ENCODE data around the gene CLCN5.

The CLCN5 gene

GRCh38 chrX:49901048-49901447, 21.3 kb upstream of the CLCN5 start:
- H3K4me3 ChIP-seq (ENCODE audit: low read length) = no peak overlapping the region
- no peaks in the 10 kb centered on the region for H3K36me3 ChIP-seq (ENCODE audit: control insufficient read depth, low read depth, low read length)
- H3K4me1 ChIP-seq (ENCODE audit: control insufficient read depth, low read depth, low read length) = peaks cover 5% of the 10 kb centered on the region
- peaks cover 11% of the 10 kb centered on the region for H3K9me3 ChIP-seq (ENCODE audit: control insufficient read depth, low read depth, low read length)
- no peak overlapping the region for H3K27ac ChIP-seq (ENCODE audit: low read length)
- no peaks in the 10 kb centered on the region for H3K27me3 ChIP-seq (ENCODE audit: control insufficient read depth, insufficient read depth, low read length)
- no peak overlapping the region for H3K9ac ChIP-seq (ENCODE audit: low read length)

DNA sequence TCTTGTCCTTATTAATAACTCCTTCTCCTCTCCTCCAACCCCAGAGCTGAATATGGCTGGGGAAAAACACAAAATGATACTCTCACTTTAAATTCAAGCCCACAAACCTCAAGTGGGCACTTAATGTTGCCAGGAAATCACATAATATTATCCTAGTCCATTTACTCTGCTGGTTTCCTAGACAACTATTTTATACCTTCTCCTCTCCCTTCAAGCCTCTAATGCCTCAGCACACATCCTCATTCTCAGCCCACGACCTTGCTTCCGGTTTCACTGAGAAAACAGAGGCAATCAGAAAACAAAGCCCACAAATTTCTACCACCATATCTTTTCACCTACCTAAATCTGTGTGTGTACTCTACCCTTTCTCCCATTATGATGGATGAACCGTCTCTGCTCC, 12.1 kb upstream of the CLCN5 start:
- H3K4me3 ChIP-seq (ENCODE audit: low read length) = no peak overlapping the region
- peaks cover 6% of the 10 kb centered on the region for H3K9me3 ChIP-seq (ENCODE audit: control insufficient read depth, low read depth, low read length)
- H3K36me3 ChIP-seq (ENCODE audit: control insufficient read depth, low read depth, low read length) = no peaks in the 10 kb centered on the region
- H3K27ac ChIP-seq (ENCODE audit: low read length) = no peak overlapping the region
- H3K4me1 ChIP-seq (ENCODE audit: control insufficient read depth, low read depth, low read length) = no peaks in the 10 kb centered on the region
- H3K27me3 ChIP-seq (ENCODE audit: control insufficient read depth, insufficient read depth, low read length) = no peaks in the 10 kb centered on the region
- H3K9ac ChIP-seq (ENCODE audit: low read length) = no peak overlapping the region

GRCh38 chrX:49912086-49912485, 10.3 kb upstream of the CLCN5 start:
- no peak overlapping the region for H3K4me3 ChIP-seq (ENCODE audit: low read length)
- no peaks in the 10 kb centered on the region for H3K27me3 ChIP-seq (ENCODE audit: control insufficient read depth, insufficient read depth, low read length)
- no peaks in the 10 kb centered on the region for H3K4me1 ChIP-seq (ENCODE audit: control insufficient read depth, low read depth, low read length)
- H3K27ac ChIP-seq (ENCODE audit: low read length) = no peak overlapping the region
- peaks cover 6% of the 10 kb centered on the region for H3K9me3 ChIP-seq (ENCODE audit: control insufficient read depth, low read depth, low read length)
- no peaks in the 10 kb centered on the region for H3K36me3 ChIP-seq (ENCODE audit: control insufficient read depth, low read depth, low read length)
- H3K9ac ChIP-seq (ENCODE audit: low read length) = no peak overlapping the region

DNA sequence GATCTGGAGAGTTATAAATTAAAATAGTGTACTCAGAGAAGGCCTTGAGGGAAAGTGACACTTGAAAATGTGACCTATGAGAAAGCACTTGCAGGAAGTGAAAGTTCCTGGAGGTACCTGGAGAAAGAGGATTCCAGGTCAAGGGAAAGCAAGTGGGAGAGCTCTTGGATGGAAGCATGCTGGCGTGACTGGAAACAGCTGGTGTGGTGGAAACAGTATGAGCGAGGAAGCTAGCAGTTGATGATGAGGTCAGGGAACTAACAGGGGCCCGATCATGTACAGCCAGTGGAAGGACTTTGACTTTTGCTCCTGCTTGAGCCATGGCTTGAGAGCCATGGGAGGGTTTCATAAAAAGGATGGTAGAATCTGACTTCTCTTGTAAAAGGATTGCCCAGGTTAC, 9.5 kb upstream of the CLCN5 start:
- peaks cover 6% of the 10 kb centered on the region for H3K9me3 ChIP-seq (ENCODE audit: control insufficient read depth, low read depth, low read length)
- H3K27ac ChIP-seq (ENCODE audit: low read length) = no peak overlapping the region
- no peaks in the 10 kb centered on the region for H3K4me1 ChIP-seq (ENCODE audit: control insufficient read depth, low read depth, low read length)
- no peaks in the 10 kb centered on the region for H3K36me3 ChIP-seq (ENCODE audit: control insufficient read depth, low read depth, low read length)
- H3K27me3 ChIP-seq (ENCODE audit: control insufficient read depth, insufficient read depth, low read length) = no peaks in the 10 kb centered on the region
- H3K9ac ChIP-seq (ENCODE audit: low read length) = no peak overlapping the region
- H3K4me3 ChIP-seq (ENCODE audit: low read length) = no peak overlapping the region

GRCh38 chrX:49915361-49916222, 6.8 kb upstream of the CLCN5 start:
- H3K36me3 ChIP-seq (ENCODE audit: control insufficient read depth, low read depth, low read length) = no peaks in the 10 kb centered on the region
- H3K4me1 ChIP-seq (ENCODE audit: control insufficient read depth, low read depth, low read length) = no peaks in the 10 kb centered on the region
- peaks cover 6% of the 10 kb centered on the region for H3K9me3 ChIP-seq (ENCODE audit: control insufficient read depth, low read depth, low read length)
- no peak overlapping the region for H3K9ac ChIP-seq (ENCODE audit: low read length)
- H3K27me3 ChIP-seq (ENCODE audit: control insufficient read depth, insufficient read depth, low read length) = no peaks in the 10 kb centered on the region
- no peak overlapping the region for H3K27ac ChIP-seq (ENCODE audit: low read length)
- H3K4me3 ChIP-seq (ENCODE audit: low read length) = no peak overlapping the region

DNA sequence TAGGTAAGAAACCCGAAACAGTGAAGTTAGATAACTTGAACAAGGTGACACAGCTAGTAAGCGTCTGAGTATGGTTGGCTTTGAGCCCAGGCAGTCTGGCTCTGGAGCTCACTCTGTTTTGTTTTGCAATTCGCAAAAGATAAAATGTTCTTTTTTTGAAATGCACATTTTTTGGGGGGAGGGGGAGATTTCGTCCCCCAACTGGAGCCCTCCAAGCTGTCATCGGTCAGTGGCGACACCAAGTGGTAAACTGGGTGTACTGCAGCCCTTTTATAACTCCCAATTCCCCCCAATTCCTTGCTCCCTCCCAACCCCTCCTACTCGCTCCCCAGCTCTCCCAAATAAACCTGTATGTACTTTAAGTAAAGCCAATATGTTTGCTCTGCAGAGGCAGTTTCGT, 2.8 kb upstream of the CLCN5 start:
- Histone ChIP-seq H3K27ac (ENCODE audit: low read length) (no peak overlapping the region), H3K9me3 (ENCODE audit: control insufficient read depth, low read depth, low read length) (peaks cover 4% of the 10 kb centered on the region), H3K9ac (ENCODE audit: low read length) (no peak overlapping the region), H3K4me1 (ENCODE audit: control insufficient read depth, low read depth, low read length) (peaks cover 8% of the 10 kb centered on the region), H3K4me3 (ENCODE audit: low read length) (no peak overlapping the region), H3K36me3 (ENCODE audit: control insufficient read depth, low read depth, low read length) (no peaks in the 10 kb centered on the region), H3K27me3 (ENCODE audit: control insufficient read depth, insufficient read depth, low read length) (peaks cover 16% of the 10 kb centered on the region)

DNA sequence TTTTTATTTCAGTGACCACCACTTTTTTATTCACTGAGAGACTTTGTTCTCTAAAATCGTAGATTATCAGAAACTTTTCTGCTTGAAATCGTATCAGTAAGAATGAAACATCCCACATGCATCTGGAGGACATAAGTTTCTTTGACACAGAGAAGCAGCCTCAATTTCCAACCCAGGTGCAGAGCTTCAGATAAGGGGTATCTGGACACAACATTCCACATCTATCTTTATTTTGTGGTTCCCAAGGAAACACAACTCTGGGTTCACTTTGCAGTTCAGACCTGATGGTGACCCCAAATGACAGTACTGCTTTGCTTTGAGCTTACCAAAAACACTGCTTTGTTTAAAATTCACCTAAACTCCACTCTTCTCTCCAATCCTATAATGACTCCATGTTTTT, 1.3 kb upstream of the CLCN5 start:
- no peak overlapping the region for H3K27ac ChIP-seq (ENCODE audit: low read length)
- no peak overlapping the region for H3K4me3 ChIP-seq (ENCODE audit: low read length)
- H3K36me3 ChIP-seq (ENCODE audit: control insufficient read depth, low read depth, low read length) = no peaks in the 10 kb centered on the region
- peaks cover 16% of the 10 kb centered on the region for H3K27me3 ChIP-seq (ENCODE audit: control insufficient read depth, insufficient read depth, low read length)
- no peak overlapping the region for H3K9ac ChIP-seq (ENCODE audit: low read length)
- peaks cover 5% of the 10 kb centered on the region for H3K9me3 ChIP-seq (ENCODE audit: control insufficient read depth, low read depth, low read length)
- H3K4me1 ChIP-seq (ENCODE audit: control insufficient read depth, low read depth, low read length) = peaks cover 8% of the 10 kb centered on the region

- H3K27ac ChIP-seq (ENCODE audit: low read length) = no peak overlapping the region
- H3K36me3 ChIP-seq (ENCODE audit: control insufficient read depth, low read depth, low read length) = no peaks in the 10 kb centered on the region
- no peak overlapping the region for H3K9ac ChIP-seq (ENCODE audit: low read length)
- H3K9me3 ChIP-seq (ENCODE audit: control insufficient read depth, low read depth, low read length) = peaks cover 7% of the 10 kb centered on the region
- H3K4me3 ChIP-seq (ENCODE audit: low read length) = no peak overlapping the region
- H3K27me3 ChIP-seq (ENCODE audit: control insufficient read depth, insufficient read depth, low read length) = peaks cover 16% of the 10 kb centered on the region
- peaks cover 8% of the 10 kb centered on the region for H3K4me1 ChIP-seq (ENCODE audit: control insufficient read depth, low read depth, low read length)
Measured at GRCh38 chrX:49925176-49925575, 2.8 kb downstream of the CLCN5 start.

DNA sequence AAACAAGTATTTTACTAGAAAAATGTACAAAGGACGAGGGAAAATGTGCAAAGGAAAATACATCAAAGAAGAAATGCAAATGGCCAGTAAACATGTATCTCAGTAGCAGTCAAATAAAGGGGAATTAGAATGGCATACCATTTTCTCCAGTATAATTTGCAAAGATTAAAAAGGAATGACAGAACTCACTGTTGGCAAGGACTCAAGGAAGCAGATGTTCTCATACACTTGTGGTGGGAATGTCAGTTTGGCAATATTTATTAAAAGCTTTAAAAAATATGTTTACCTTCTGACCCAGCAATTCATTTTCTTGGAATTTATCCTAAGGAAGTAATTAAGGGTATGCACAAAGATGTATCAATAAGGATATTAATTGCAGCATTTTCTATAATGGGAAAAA, 7.6 kb downstream of the CLCN5 start:
- Histone ChIP-seq H3K4me3 (ENCODE audit: low read length) (no peak overlapping the region), H3K27me3 (ENCODE audit: control insufficient read depth, insufficient read depth, low read length) (no peaks in the 10 kb centered on the region), H3K4me1 (ENCODE audit: control insufficient read depth, low read depth, low read length) (no peaks in the 10 kb centered on the region), H3K27ac (ENCODE audit: low read length) (no peak overlapping the region), H3K36me3 (ENCODE audit: control insufficient read depth, low read depth, low read length) (no peaks in the 10 kb centered on the region), H3K9me3 (ENCODE audit: control insufficient read depth, low read depth, low read length) (peaks cover 18% of the 10 kb centered on the region), H3K9ac (ENCODE audit: low read length) (no peak overlapping the region)

GRCh38 chrX:49932791-49933190, 10.4 kb downstream of the CLCN5 start:
- no peak overlapping the region for H3K27ac ChIP-seq (ENCODE audit: low read length)
- no peaks in the 10 kb centered on the region for H3K27me3 ChIP-seq (ENCODE audit: control insufficient read depth, insufficient read depth, low read length)
- H3K4me3 ChIP-seq (ENCODE audit: low read length) = no peak overlapping the region
- no peaks in the 10 kb centered on the region for H3K4me1 ChIP-seq (ENCODE audit: control insufficient read depth, low read depth, low read length)
- peaks cover 20% of the 10 kb centered on the region for H3K9me3 ChIP-seq (ENCODE audit: control insufficient read depth, low read depth, low read length)
- no peak overlapping the region for H3K9ac ChIP-seq (ENCODE audit: low read length)
- H3K36me3 ChIP-seq (ENCODE audit: control insufficient read depth, low read depth, low read length) = no peaks in the 10 kb centered on the region

DNA sequence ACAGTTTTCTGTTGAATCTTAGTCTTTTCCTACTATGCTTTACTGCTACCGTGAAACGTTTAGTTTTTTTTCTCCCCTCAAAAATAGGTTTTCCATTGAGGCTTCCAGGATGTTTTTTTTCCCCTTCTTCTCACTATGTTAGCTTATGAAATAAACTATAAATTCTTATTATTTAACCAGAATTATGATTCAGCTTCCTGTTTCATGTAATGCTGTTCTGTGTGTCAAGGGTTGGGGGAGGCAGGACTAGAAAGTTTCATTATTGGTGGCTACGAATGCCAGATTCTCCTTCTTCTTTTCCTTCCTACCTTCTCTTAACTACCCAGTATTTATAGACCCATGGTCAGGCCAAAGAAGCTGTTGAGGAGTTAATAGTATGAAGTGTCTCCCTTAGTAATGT, 11.8 kb downstream of the CLCN5 start:
- Histone ChIP-seq H3K4me1 (ENCODE audit: control insufficient read depth, low read depth, low read length) (no peaks in the 10 kb centered on the region), H3K9ac (ENCODE audit: low read length) (no peak overlapping the region), H3K36me3 (ENCODE audit: control insufficient read depth, low read depth, low read length) (no peaks in the 10 kb centered on the region), H3K9me3 (ENCODE audit: control insufficient read depth, low read depth, low read length) (peaks cover 20% of the 10 kb centered on the region), H3K27me3 (ENCODE audit: control insufficient read depth, insufficient read depth, low read length) (no peaks in the 10 kb centered on the region), H3K4me3 (ENCODE audit: low read length) (no peak overlapping the region), H3K27ac (ENCODE audit: low read length) (no peak overlapping the region)

- peaks cover 20% of the 10 kb centered on the region for H3K9me3 ChIP-seq (ENCODE audit: control insufficient read depth, low read depth, low read length)
- H3K36me3 ChIP-seq (ENCODE audit: control insufficient read depth, low read depth, low read length) = no peaks in the 10 kb centered on the region
- H3K27me3 ChIP-seq (ENCODE audit: control insufficient read depth, insufficient read depth, low read length) = no peaks in the 10 kb centered on the region
- H3K4me1 ChIP-seq (ENCODE audit: control insufficient read depth, low read depth, low read length) = no peaks in the 10 kb centered on the region
- no peak overlapping the region for H3K27ac ChIP-seq (ENCODE audit: low read length)
- H3K4me3 ChIP-seq (ENCODE audit: low read length) = no peak overlapping the region
- no peak overlapping the region for H3K9ac ChIP-seq (ENCODE audit: low read length)
Measured at GRCh38 chrX:49934729-49935128, 12.3 kb downstream of the CLCN5 start.

All from iPS-18a (cell line).